MCF 10A (cell line): Measurements from ENCODE around the gene TTC21A. TPM values are rescaled to one million over a fixed set of nuclear protein-coding genes. Genes with fewer than 3 reads are reported as not detected.

Experiments
- BruUV-seq: library from RNA; stranded (reverse); fragments of 400-500 nt; replicated peaks from 2 replicates; lab custom pipeline; 2021; lab: Mats Ljungman, UMichigan
- CTCF ChIA-PET: fragments of 300-600 bp; sonication (Branson Sonifier 250); formaldehyde crosslinking; extraction: SDS; loops from one replicate; lab custom pipeline; 2021; ENCODE audit warnings: antibody characterized with exemption, inconsistent platforms; lab: Yijun Ruan, JAX
- POLR2A ChIA-PET: fragments of 300-600, 350-650 bp; sonication (Branson Sonifier 250); formaldehyde crosslinking; extraction: SDS; loops from one replicate; lab custom pipeline; 2020; ENCODE audit warnings: antibody characterized with exemption, inconsistent platforms; lab: Yijun Ruan, JAX
- DNase-seq: peaks from one replicate; pipeline ENCODE4 v3.0.0-alpha.2; 2018; ENCODE audit not compliant: unreplicated experiment
- H3K27ac Mint-ChIP-seq: one replicate; pipeline ENCODE4 v1.8.0; 2022; ENCODE audit warnings: mild to moderate bottlenecking, low read depth, mixed read lengths; ENCODE audit not compliant: unreplicated experiment
- H3K27me3 Mint-ChIP-seq: one replicate; pipeline ENCODE4 v1.8.0; 2022; ENCODE audit warnings: mixed read lengths; ENCODE audit not compliant: insufficient read depth, unreplicated experiment
- H3K36me3 Mint-ChIP-seq: one replicate; pipeline ENCODE4 v1.8.0; 2022; ENCODE audit warnings: mild to moderate bottlenecking, moderate library complexity, mixed read lengths; ENCODE audit not compliant: insufficient read depth, unreplicated experiment
- H3K4me1 Mint-ChIP-seq: one replicate; pipeline ENCODE4 v1.8.0; 2022; ENCODE audit warnings: mixed read lengths; ENCODE audit not compliant: insufficient read depth, unreplicated experiment
- H3K4me3 Mint-ChIP-seq: one replicate; pipeline ENCODE4 v1.8.0; 2022; ENCODE audit warnings: mild to moderate bottlenecking, moderate library complexity, mixed read lengths; ENCODE audit not compliant: unreplicated experiment
- H3K9me3 Mint-ChIP-seq: one replicate; pipeline ENCODE4 v1.8.0; 2022; ENCODE audit warnings: mixed read lengths; ENCODE audit not compliant: unreplicated experiment
- intact Hi-C: fragments of 100-400 bp; cut with micrococcal nuclease; formaldehyde crosslinking; loops from 2 replicates; pipeline ENCODE4 v1.14.1; 2022
- total RNA-seq: library from RNA; stranded (reverse); gene quantifications from 2 replicates; pipeline ENCODE4 v1.2.3, GENCODE V29; 2022
- TF ChIP-seq, protein P1 (sequence below): fragments of 200-600 bp; IDR thresholded peaks from one replicate; pipeline ENCODE4 v1.8.0; 2022; ENCODE audit warnings: antibody characterized with exemption, mild to moderate bottlenecking; ENCODE audit not compliant: unreplicated experiment

Gene TTC21A
- total RNA-seq, 1 experiment from 2014 or later = 2.1 TPM

DNA sequence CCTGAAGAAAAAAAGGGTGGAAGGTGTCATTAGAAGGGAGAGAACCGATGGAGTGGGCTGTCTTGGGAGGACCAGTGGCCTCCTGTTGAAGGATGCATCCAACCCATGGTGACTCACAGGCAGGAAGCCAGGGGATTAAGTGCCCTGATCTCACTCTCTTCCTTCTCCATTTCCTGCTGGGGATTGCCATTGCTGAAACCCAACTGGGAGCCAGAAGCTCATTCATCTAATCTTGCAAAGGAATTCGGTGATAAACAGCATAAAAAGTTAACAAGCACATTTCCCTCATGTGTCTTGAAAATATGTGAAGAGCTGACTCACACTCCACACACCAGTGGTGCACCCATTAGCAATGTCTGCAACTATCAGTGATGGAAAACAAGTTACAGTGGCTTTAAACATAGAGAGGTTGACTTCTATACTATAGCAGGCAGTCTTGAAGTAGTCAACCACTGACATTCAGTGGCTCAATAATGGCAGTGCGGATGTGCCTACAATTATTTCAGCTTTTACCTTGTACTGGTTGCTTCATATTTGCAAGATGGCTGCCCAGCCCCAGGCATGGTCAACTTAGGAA lies 58.7 kb downstream of the TTC21A start:
- BruUV-seq = no TSS peak
- Mint-ChIP-seq H3K9me3 (no peaks in the 10 kb centered on the region), H3K4me1 (peaks cover 14% of the 10 kb centered on the region), H3K4me3 (no peak overlapping the region), H3K27me3 (no peaks in the 10 kb centered on the region), H3K36me3 (no peaks in the 10 kb centered on the region), H3K27ac (no peak overlapping the region)
- TF ChIP-seq, protein P1, sequence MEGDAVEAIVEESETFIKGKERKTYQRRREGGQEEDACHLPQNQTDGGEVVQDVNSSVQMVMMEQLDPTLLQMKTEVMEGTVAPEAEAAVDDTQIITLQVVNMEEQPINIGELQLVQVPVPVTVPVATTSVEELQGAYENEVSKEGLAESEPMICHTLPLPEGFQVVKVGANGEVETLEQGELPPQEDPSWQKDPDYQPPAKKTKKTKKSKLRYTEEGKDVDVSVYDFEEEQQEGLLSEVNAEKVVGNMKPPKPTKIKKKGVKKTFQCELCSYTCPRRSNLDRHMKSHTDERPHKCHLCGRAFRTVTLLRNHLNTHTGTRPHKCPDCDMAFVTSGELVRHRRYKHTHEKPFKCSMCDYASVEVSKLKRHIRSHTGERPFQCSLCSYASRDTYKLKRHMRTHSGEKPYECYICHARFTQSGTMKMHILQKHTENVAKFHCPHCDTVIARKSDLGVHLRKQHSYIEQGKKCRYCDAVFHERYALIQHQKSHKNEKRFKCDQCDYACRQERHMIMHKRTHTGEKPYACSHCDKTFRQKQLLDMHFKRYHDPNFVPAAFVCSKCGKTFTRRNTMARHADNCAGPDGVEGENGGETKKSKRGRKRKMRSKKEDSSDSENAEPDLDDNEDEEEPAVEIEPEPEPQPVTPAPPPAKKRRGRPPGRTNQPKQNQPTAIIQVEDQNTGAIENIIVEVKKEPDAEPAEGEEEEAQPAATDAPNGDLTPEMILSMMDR = no peak
- CTCF ChIA-PET = interaction anchor here (0.6 to 3.5 kb wide), 4 partner anchors 13 to 1656 kb away, joined by 4 to 16 read pairs (median 6); no protein-coding TSS in a partner anchor
- POLR2A ChIA-PET = interaction anchor here (1.2 to 2.9 kb wide), 3 partner anchors 10 to 60 kb away, joined by 5 to 20 read pairs (median 8); no protein-coding TSS in a partner anchor
- DNase-seq = peak; percentile 90
- intact Hi-C loops = no loop called here

DNA sequence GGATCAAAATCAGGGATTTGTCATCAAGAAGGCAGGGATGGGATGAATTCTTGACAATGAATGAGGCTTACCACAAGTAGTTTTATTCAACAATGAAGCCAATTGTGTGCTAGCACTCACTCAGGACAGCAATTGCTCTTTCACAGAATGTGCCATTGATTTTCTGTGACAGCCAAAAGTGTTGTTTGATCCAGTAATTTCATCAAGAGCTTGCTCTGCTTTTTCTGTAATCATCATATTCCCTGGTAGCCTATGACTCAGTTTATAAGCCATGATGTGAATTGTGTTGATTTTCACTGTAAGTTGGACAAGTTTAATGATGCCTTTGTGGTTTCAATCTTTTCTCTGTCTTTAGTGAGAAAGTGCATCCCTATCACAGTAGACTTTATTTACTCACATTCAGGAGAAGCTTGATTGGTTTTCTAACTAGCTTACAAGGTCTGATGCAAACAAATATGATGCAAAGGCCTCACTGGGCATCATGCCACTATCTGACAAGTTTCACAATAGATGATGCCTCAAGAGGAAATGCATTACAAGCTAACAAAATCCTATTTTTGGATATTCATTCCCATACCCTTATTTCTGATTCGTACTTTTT lies 59.6 kb downstream of the TTC21A start:
- no peak overlapping the region for H3K4me3 Mint-ChIP-seq
- no peaks in the 10 kb centered on the region for H3K27me3 Mint-ChIP-seq
- CTCF ChIA-PET = interaction anchor here (0.6 to 3.5 kb wide), 5 partner anchors 12 to 125 kb away, joined by 3 to 16 read pairs (median 4); no protein-coding TSS in a partner anchor
- no TSS peak for BruUV-seq
- H3K4me1 Mint-ChIP-seq = peaks cover 14% of the 10 kb centered on the region
- peak; percentile 97 for DNase-seq
- no peaks in the 10 kb centered on the region for H3K9me3 Mint-ChIP-seq
- no peaks in the 10 kb centered on the region for H3K36me3 Mint-ChIP-seq
- intact Hi-C loops = no loop called here
- no peak overlapping the region for H3K27ac Mint-ChIP-seq
- POLR2A ChIA-PET = interaction anchor here (0.6 to 2.9 kb wide), 9 partner anchors 9 to 932 kb away, joined by 3 to 20 read pairs (median 5); partner anchors contain the start of genes GORASP1 and TTC21A
- TF ChIP-seq, protein P1 = no peak

DNA sequence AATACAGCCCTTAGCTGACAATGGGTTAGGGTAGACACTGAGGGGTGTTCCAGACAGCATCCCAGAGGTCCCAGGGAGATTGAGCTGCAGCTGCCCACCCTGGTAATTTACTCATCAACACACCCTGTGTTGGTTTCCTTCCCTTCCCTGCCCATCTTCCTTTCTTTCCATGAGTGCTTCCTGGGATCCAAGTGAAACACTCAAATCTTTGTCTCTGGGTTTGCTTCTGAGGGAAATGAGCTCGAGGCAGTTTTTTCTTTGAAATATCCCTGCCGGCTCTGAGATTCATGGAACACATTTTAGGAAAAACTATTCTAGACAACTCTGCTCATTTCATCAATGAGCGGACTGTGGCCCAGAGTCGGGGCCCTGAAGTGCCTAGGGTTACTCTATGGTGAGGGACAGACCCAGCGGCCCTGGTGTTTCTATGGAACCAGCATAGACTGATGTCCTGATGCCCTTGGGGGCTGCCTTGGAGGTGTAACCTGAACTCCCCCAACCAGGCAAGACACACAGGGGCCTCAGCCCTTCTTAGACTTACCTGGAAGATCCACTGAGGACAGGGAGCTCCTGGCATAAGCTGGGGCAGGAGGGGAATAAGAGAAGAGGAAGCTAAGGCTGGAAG lies 60.8 kb downstream of the TTC21A start:
- CTCF ChIA-PET = interaction anchor here (0.5 to 3.5 kb wide), 7 partner anchors 10 to 517 kb away, joined by 3 to 16 read pairs (median 5); no protein-coding TSS in a partner anchor
- TF ChIP-seq, protein P1 = no peak
- Mint-ChIP-seq H3K9me3 (no peaks in the 10 kb centered on the region), H3K27ac (no peak overlapping the region), H3K27me3 (no peaks in the 10 kb centered on the region), H3K4me3 (no peak overlapping the region), H3K4me1 (peaks cover 14% of the 10 kb centered on the region), H3K36me3 (no peaks in the 10 kb centered on the region)
- intact Hi-C loops = no loop called here
- POLR2A ChIA-PET = interaction anchor here (0.6 to 2.9 kb wide), 6 partner anchors 10 to 105 kb away, joined by 3 to 20 read pairs (median 6); partner anchors contain the start of genes GORASP1 and TTC21A
- no TSS peak for BruUV-seq
- no peak for DNase-seq

DNA sequence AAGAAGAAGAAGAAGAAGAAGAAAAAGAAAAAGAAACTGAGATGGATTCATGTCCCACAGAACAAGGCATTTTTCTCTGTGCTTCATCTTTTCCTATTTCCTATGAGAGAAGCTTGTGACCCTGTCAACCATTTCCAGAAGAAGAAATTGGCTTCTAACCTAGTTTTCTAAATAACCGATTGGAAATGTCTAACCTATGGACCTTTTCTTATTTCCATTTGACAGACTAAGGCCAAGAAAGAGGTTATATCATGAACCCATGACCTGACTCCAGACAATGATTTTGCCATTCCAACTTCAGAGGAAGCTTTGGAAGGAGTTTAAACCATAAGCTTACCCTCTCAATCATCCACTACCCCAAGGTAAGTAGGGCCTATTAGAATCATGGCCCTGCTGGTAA lies 62.2 kb downstream of the TTC21A start:
- BruUV-seq = no TSS peak
- ChIA-PET CTCF (interaction anchor here (0.6 to 3.5 kb wide), 3 partner anchors 21 to 122 kb away, joined by 4 to 16 read pairs (median 6); no protein-coding TSS in a partner anchor), POLR2A (no interaction called here)
- TF ChIP-seq, protein P1 = no peak
- no peak for DNase-seq
- Mint-ChIP-seq H3K27ac (no peak overlapping the region), H3K9me3 (no peaks in the 10 kb centered on the region), H3K4me1 (peaks cover 14% of the 10 kb centered on the region), H3K4me3 (no peak overlapping the region), H3K36me3 (no peaks in the 10 kb centered on the region), H3K27me3 (no peaks in the 10 kb centered on the region)
- intact Hi-C loops = no loop called here
